Spleen (tissue), 11 donors: Measurements from ENCODE around the gene CDS2. TPM values are rescaled to one million over a fixed set of nuclear protein-coding genes. Genes with fewer than 3 reads are reported as not detected.
"Not testable (repeated sequence)": the region's sequence is repeated elsewhere in the genome, so short reads cannot be mapped to it uniquely, and the experiment has no call there.

Source experiments
- DNase-seq: peaks from one replicate; pipeline ENCODE4 v3.0.0-alpha.2; 2020
- H3K27ac ChIP-seq, 8 donors: fragments of 200-600 bp; sonication (generic) in 7 of 8; 1 replicate in 4 of 8; 2 replicates in 4 of 8; pipeline versions ENCODE4 v1.5.0 to v1.8.0; 2016 to 2021; ENCODE audit warnings: inconsistent platforms in 4 of 8, mild to moderate bottlenecking in 4 of 8, moderate library complexity in 1 of 8
- H3K27me3 ChIP-seq, 7 donors: fragments of 200-600 bp; sonication (generic) in 6 of 7; replicated peaks in 1 of 7; 1 replicate in 4 of 7; 2 replicates in 3 of 7; pipeline versions ENCODE4 v1.5.0 to v1.8.0; 2016 to 2021; ENCODE audit warnings: inconsistent platforms in 3 of 7, mild to moderate bottlenecking in 1 of 7
- H3K36me3 ChIP-seq, 6 donors: fragments of 200-600 bp; sonication (generic) in 5 of 6; 1 replicate in 4 of 6; 2 replicates in 2 of 6; pipeline versions ENCODE4 v1.5.0 to v1.8.0; 2016 to 2021; ENCODE audit warnings: inconsistent platforms in 2 of 6
- H3K4me1 ChIP-seq, 6 donors: fragments of 200-600 bp; sonication (generic) in 5 of 6; 1 replicate in 3 of 6; 2 replicates in 3 of 6; pipeline versions ENCODE4 v1.5.0 to v1.8.0; 2016 to 2021; ENCODE audit warnings: inconsistent platforms in 3 of 6
- H3K4me3 ChIP-seq, 8 donors: fragments of 200-600 bp; sonication (generic) in 7 of 8; 1 replicate in 4 of 8; 2 replicates in 4 of 8; pipeline versions ENCODE4 v1.5.0 to v1.8.0; 2016 to 2021; ENCODE audit warnings: inconsistent platforms in 4 of 8, mild to moderate bottlenecking in 4 of 8, moderate library complexity in 2 of 8
- H3K9me3 ChIP-seq, 8 donors: fragments of 200-600 bp; sonication (generic) in 7 of 8; 1 replicate in 4 of 8; 2 replicates in 4 of 8; pipeline versions ENCODE4 v1.5.0 to v1.8.0; 2016 to 2021; ENCODE audit warnings: inconsistent platforms in 4 of 8
- CTCF ChIP-seq, 11 experiments: fragments of 200-600 bp in 7 of 11; fragments of 450-650 bp in 4 of 11; sonication (generic) in 4 of 11; IDR thresholded peaks in 8 of 11; conservative IDR thresholded peaks in 3 of 11; 1 replicate in 7 of 11; 2 replicates in 4 of 11; pipeline versions ENCODE4 v1.4.0 to v1.8.0; 2016 to 2021; ENCODE audit warnings: antibody characterized with exemption in 11 of 11, inconsistent platforms in 4 of 11, mild to moderate bottlenecking in 1 of 11
- POLR2A ChIP-seq, 3 donors: fragments of 450-650 bp; IDR thresholded peaks; one replicate each; pipeline ENCODE4 v1.5.1; 2017; ENCODE audit warnings: antibody characterized with exemption in 3 of 3, mild to moderate bottlenecking in 1 of 3
- POLR2AphosphoS5 ChIP-seq, 3 donors: sonication (generic); formaldehyde crosslinking; IDR thresholded peaks; one replicate each; pipeline ENCODE4 v1.5.1; 2017; ENCODE audit warnings: antibody characterized with exemption in 3 of 3
- WGBS, 5 donors: extraction: QIAGEN DNeasy Blood & Tissue Kit in 3 of 5; methylation state at CpG; one replicate each; pipeline versions ENCODE4 v1.1.5 to v1.1.7; 2013 to 2018; 5-methylcytosine and 5-hydroxymethylcytosine counted together
- intact Hi-C: fragments of 100-400 bp; cut with DNase I; formaldehyde crosslinking; loops from one replicate; pipeline ENCODE4 v1.15.0; 2023; ENCODE audit warnings: low total_unique reads
- polyA plus RNA-seq, 3 donors: library from polyadenylated mRNA; stranded (reverse); fragments of 200-250 nt; gene quantifications; one replicate each; pipeline ENCODE4 v1.2.1, GENCODE V29; 2013
- total RNA-seq, 7 donors: library from RNA; depleted of rRNA in 3 of 7; stranded (reverse); fragments of >200 nt in 3 of 7; fragmentation: NEBNext Ultra II Directional in 4 of 7; extraction: Animal tissue kit (Norgen Biotek cat#: 25700) in 4 of 7; gene quantifications; one replicate each; pipeline versions ENCODE4 v1.1.0 to v1.2.1, GENCODE V29; 2016 to 2021
- donor health status: healthy with polysubstance abuse.
- donor health status: DM: no; HTN: no; CAD: no; lungs with moderate emphysema.
- donor health status: DM: no; HTN: no; CAD: no.
- donor health status: Bipolar disorder and iron deficiency.
- donor health status: healthy.
- donor health status: DM: no; HTN: no; CAD: no.
- donor health status: DM: yes; HTN: yes; CAD: no.

Gene CDS2
- total and polyA plus RNA-seq, 10 donors, result 6.9 to 61.8 (median 41.9) TPM

DNA sequence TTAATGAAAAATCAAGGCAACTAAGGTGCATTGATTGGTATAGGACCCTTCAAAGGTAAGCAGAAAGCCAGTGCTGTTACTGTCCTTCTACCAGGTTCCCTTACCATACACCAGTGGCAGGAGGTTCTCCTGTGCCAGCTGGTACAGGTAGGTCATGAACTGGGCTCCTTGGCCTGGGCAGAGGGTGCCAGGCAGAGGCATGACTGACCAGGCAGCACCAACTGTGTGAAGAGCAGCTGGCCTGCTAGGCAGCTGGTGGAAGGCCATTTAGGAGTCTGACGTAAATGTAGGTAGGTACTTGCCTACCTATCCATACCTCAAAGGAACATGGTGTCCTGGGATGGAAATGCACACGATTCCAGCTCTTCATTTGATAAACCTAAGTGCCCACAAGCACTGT, 30.3 kb upstream of the CDS2 start:
- Histone ChIP-seq H3K36me3 (peaks cover 0 to 65% (median 29%) of the 10 kb centered on the region in 6 donors), H3K4me3 (no peak overlapping the region), H3K4me1 (peaks cover 0 to 33% (median 11%) of the 10 kb centered on the region in 6 donors), H3K27me3 (no peaks in the 10 kb centered on the region), H3K9me3 (no peaks in the 10 kb centered on the region), H3K27ac (no peak overlapping the region)
- peak; percentile 32 for DNase-seq
- TF ChIP-seq CTCF (IDR thresholded peaks at IDR 0.05 in 8 of 11, conservative IDR thresholded peaks at IDR 0.05 in 3 of 11) (no peak), POLR2A (IDR thresholded peaks at IDR 0.05) (no peak), POLR2AphosphoS5 (IDR thresholded peaks at IDR 0.05) (peak in 1 of 3 donors; percentile 5)
- intact Hi-C loops, result loop anchor here (5.0 kb wide), 1 partner anchor 139 kb away; no protein-coding TSS in a partner anchor
- 90 to 98% (median 94%) methylated on average over 2 of the region's 2 CpGs for WGBS, 5 donors

DNA sequence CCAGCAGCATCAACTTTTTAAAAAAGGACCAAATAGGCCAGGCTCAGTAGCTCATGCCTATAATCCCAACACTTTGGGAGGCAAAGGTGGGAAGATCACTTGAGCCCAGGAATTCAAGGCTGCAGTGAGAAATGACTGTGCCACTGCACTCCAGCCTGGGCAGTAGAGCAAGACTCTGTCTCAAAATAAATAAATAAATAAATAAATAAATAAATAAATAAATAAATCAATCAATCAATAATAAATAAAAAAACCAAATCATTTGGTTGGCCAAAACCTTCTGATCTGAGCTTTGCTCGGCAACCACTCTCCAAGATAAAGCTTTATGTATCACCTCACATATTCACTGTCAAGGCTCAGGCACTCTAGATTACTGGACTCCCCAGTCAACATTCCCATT, 27.8 kb upstream of the CDS2 start:
- not testable (repeated sequence) for H3K9me3 ChIP-seq
- H3K36me3 ChIP-seq, result peaks cover 0 to 84% (median 48%) of the 10 kb centered on the region in 6 donors

GRCh38 chr20:5099909-5100308, 26.9 kb upstream of the CDS2 start:
- H3K4me3 ChIP-seq, H3K9me3 ChIP-seq, H3K27me3 ChIP-seq, DNase-seq, H3K27ac ChIP-seq: not testable (repeated sequence)
- Histone ChIP-seq H3K36me3 (peaks cover under 1 to 93% (median 57%) of the 10 kb centered on the region in 6 donors), H3K4me1 (peaks cover 0 to 18% (median 8%) of the 10 kb centered on the region in 6 donors)
- intact Hi-C loops, result loop anchor here (5.0 kb wide), 1 partner anchor 143 kb away; no protein-coding TSS in a partner anchor
- 87 to 96% (median 94%) methylated on average over 3 of the region's 3 CpGs for WGBS, 5 donors

More for the DNA sequence above, 27.8 kb upstream of the CDS2 start:
- H3K27me3 ChIP-seq, H3K4me3 ChIP-seq, H3K27ac ChIP-seq, DNase-seq: not testable (repeated sequence)
- intact Hi-C loops, result loop anchor here (5.0 kb wide), 1 partner anchor 142 kb away; no protein-coding TSS in a partner anchor
- 89 to 97% (median 90%) methylated on average over 1 of the region's 1 CpG for WGBS, 5 donors
- H3K4me1 ChIP-seq, result peaks cover 0 to 18% (median 8%) of the 10 kb centered on the region in 6 donors

GRCh38 chr20:5100684-5101347, 26.0 kb upstream of the CDS2 start:
- peaks cover 0 to 18% (median 8%) of the 10 kb centered on the region in 6 donors for H3K4me1 ChIP-seq
- H3K27ac ChIP-seq, result peak overlapping the region in 3 of 8 donors; percentile 3 to 60 (median 29)
- no peak for TF ChIP-seq POLR2A (IDR thresholded peaks at IDR 0.05)
- TF ChIP-seq POLR2AphosphoS5 (IDR thresholded peaks at IDR 0.05), result peak in 1 of 3 donors; percentile 45
- peak; percentile 80 to 91 (median 86) for TF ChIP-seq CTCF (IDR thresholded peaks at IDR 0.05 in 8 of 11, conservative IDR thresholded peaks at IDR 0.05 in 3 of 11)
- no peaks in the 10 kb centered on the region for H3K9me3 ChIP-seq
- intact Hi-C loops, result no loop called here
- no peak overlapping the region for H3K4me3 ChIP-seq
- peak; percentile 92 for DNase-seq
- no peaks in the 10 kb centered on the region for H3K27me3 ChIP-seq
- WGBS, 5 donors, result 10 to 20% (median 16%) methylated on average over 9 of the region's 9 CpGs
- peaks cover 5 to 98% (median 65%) of the 10 kb centered on the region in 6 donors for H3K36me3 ChIP-seq

DNA sequence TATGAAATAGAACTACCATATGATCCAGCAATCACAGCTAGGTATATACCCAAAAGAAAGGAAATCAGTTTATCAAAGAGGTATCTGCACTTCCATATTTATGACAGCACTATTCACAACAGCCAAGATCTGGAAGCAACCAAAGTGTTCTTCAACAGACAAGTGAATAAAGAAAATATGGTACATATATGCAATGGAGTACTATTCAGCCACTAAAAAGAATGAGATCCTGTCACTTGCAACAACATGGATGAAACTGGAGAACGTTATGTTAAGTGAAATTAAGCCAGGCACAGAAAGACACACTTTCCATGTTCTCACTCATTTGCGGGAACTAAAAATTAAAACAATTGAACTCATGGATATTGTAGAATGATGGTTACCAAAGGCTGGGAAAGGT, 22.3 kb upstream of the CDS2 start:
- Histone ChIP-seq H3K4me3 (no peak overlapping the region), H3K9me3 (no peaks in the 10 kb centered on the region), H3K4me1 (peaks cover 0 to 29% (median 8%) of the 10 kb centered on the region in 6 donors), H3K36me3 (peaks cover 5 to 98% (median 82%) of the 10 kb centered on the region in 6 donors), H3K27me3 (no peaks in the 10 kb centered on the region), H3K27ac (no peak overlapping the region)
- intact Hi-C loops, result no loop called here
- TF ChIP-seq POLR2AphosphoS5 (IDR thresholded peaks at IDR 0.05) (no peak), CTCF (IDR thresholded peaks at IDR 0.05 in 8 of 11, conservative IDR thresholded peaks at IDR 0.05 in 3 of 11) (no peak), POLR2A (IDR thresholded peaks at IDR 0.05) (no peak)
- WGBS, 5 donors, result 95 to 99% (median 97%) methylated on average over 2 of the region's 2 CpGs
- DNase-seq, result no peak
